GM13977 (cell line): ENCODE measurements around the gene IGIP.

ENCODE experiments used
- DNase-seq: peaks from one replicate; pipeline ENCODE4 v3.0.0; 2012; ENCODE audit warnings: low spot score
- CTCF ChIP-seq: IDR thresholded peaks from 2 replicates; pipeline ENCODE4 v1.5.1; 2012; ENCODE audit warnings: mild to moderate bottlenecking, control low read depth; ENCODE audit not compliant: insufficient read depth; ENCODE audit errors: extremely low read depth, missing control alignments
- in situ Hi-C: fragments of 300-500 bp; cut with MboI; formaldehyde crosslinking; loops from one replicate; pipeline ENCODE4 v1.12.0; 2022; ENCODE audit warnings: low sequenced_read_pairs, low pct_unique_long_range_greater_than_20kb, mixed read lengths, inconsistent platforms; ENCODE audit not compliant: unreplicated experiment

IGIP gene

GRCh38 chr5:140113699-140114263 lies 12.0 kb upstream of the IGIP start, which contains the start of gene PURA:
PURA (plus strand) TSS chr5:140114109; CDS start chr5:140114182, 73 bp downstream.
- in situ Hi-C loops, result no loop called here
- DNase-seq, result peak; percentile 97
- TF ChIP-seq CTCF, result peak; percentile 12

- no peak for TF ChIP-seq CTCF
- in situ Hi-C loops, result no loop called here
- DNase-seq, result peak; percentile 44
Observed at GRCh38 chr5:140114341-140115185, 11.2 kb upstream of the IGIP start.

GRCh38 chr5:140115186-140115500 lies 10.6 kb upstream of the IGIP start:
- TF ChIP-seq CTCF, result no peak
- in situ Hi-C loops, result no loop called here
- DNase-seq, result no peak

GRCh38 chr5:140116716-140117115 lies 9.0 kb upstream of the IGIP start:
- no peak for TF ChIP-seq CTCF

GRCh38 chr5:140117523-140117922 lies 8.2 kb upstream of the IGIP start:
- in situ Hi-C loops, result no loop called here
- TF ChIP-seq CTCF, result no peak
- DNase-seq, result no peak

More at GRCh38 chr5:140116716-140117115, 9.0 kb upstream of the IGIP start:
- no peak for DNase-seq
- in situ Hi-C loops, result no loop called here

GRCh38 chr5:140118302-140118936 lies 7.3 kb upstream of the IGIP start:
- TF ChIP-seq CTCF, result peak; percentile 2
- DNase-seq, result no peak
- in situ Hi-C loops, result no loop called here
